HEK293 (cell line): ENCODE measurements around the gene CAB39.

Source experiments
- CTCF ChIA-PET: fragments of 350-600 bp; formaldehyde crosslinking; extraction: SDS; loops from one replicate; lab custom pipeline; 2021; ENCODE audit warnings: antibody characterized with exemption; lab: Yijun Ruan, JAX
- POLR2A ChIA-PET: fragments of 300-600 bp; formaldehyde crosslinking; extraction: SDS; loops from one replicate; lab custom pipeline; 2020; ENCODE audit warnings: antibody characterized with exemption, inconsistent platforms; lab: Yijun Ruan, JAX
- H3K27ac ChIP-seq: fragments of 200-500 bp; sonication (Bioruptor generic); 2 replicates; pipeline ENCODE4 v1.5.1; 2014; ENCODE audit warnings: low read depth, low read length, control low read depth, inconsistent platforms; ENCODE audit errors: extremely low read depth
- H3K36me3 ChIP-seq, 2 experiments: fragments of 200-500 bp in 1 of 2; sonication (Bioruptor generic) in 1 of 2; 1 replicate in 1 of 2; 2 replicates in 1 of 2; pipeline ENCODE4 v1.5.1; 2014 to 2017; ENCODE audit warnings: inconsistent platforms in 2 of 2, low read length in 2 of 2; ENCODE audit not compliant: control insufficient read depth in 2 of 2, insufficient read depth in 1 of 2
- H3K4me1 ChIP-seq: fragments of 200-500 bp; sonication (Bioruptor generic); 2 replicates; pipeline ENCODE4 v1.5.1; 2014; ENCODE audit warnings: mild to moderate bottlenecking, low read length, inconsistent platforms; ENCODE audit not compliant: control insufficient read depth, insufficient read depth
- H3K4me3 ChIP-seq: 2 replicates; pipeline ENCODE4 v1.5.1; 2011; ENCODE audit warnings: low read depth, mild to moderate bottlenecking, control low read depth, low read length, moderate library complexity
- H3K9me3 ChIP-seq: fragments of 200-500 bp; sonication (Bioruptor generic); 2 replicates; pipeline ENCODE4 v1.5.1; 2014; ENCODE audit warnings: low read depth, low read length, inconsistent platforms; ENCODE audit not compliant: control insufficient read depth, insufficient read depth
- IKZF3 ChIP-seq: fragments of 450-650 bp; IDR thresholded peaks from 2 replicates; pipeline ENCODE4 v1.5.0; 2018; ENCODE audit warnings: missing biosample characterization, mild to moderate bottlenecking, missing genetic modification characterization, moderate library complexity
- KLF10 ChIP-seq: fragments of 450-650 bp; IDR thresholded peaks from 2 replicates; pipeline ENCODE4 v1.5.1; 2018; ENCODE audit warnings: missing biosample characterization, mild to moderate bottlenecking, missing genetic modification characterization
- PBX3 ChIP-seq: sonication (generic); formaldehyde crosslinking; IDR thresholded peaks from 2 replicates; pipeline ENCODE4 v1.8.1; 2022; ENCODE audit warnings: mild to moderate bottlenecking, moderate library complexity, missing genetic modification reagents
- REPIN1 ChIP-seq: fragments of 450-650 bp; formaldehyde crosslinking; IDR thresholded peaks from 2 replicates; pipeline ENCODE4 v1.5.1; 2017; ENCODE audit warnings: missing biosample characterization, missing genetic modification characterization, low read depth
- SP3 ChIP-seq: fragments of 450-650 bp; formaldehyde crosslinking; IDR thresholded peaks from 2 replicates; pipeline ENCODE4 v1.5.1; 2016; ENCODE audit warnings: missing biosample characterization, missing genetic modification characterization
- SP7 ChIP-seq: fragments of 450-650 bp; formaldehyde crosslinking; IDR thresholded peaks from 2 replicates; pipeline ENCODE4 v1.5.1; 2016; ENCODE audit warnings: missing biosample characterization, missing genetic modification characterization
- TCF7L2 ChIP-seq: IDR thresholded peaks from 2 replicates; pipeline ENCODE4 v1.6.1; 2011; ENCODE audit warnings: low read depth, mild to moderate bottlenecking, inconsistent platforms, low read length, moderate library complexity, borderline replicate concordance
- ZBTB26 ChIP-seq: fragments of 450-650 bp; formaldehyde crosslinking; optimal IDR thresholded peaks from 2 replicates; pipeline ENCODE3; 2016; ENCODE audit warnings: missing biosample characterization, mild to moderate bottlenecking, missing genetic modification characterization
- ZEB2 ChIP-seq: fragments of 450-650 bp; formaldehyde crosslinking; IDR thresholded peaks from 2 replicates; pipeline ENCODE4 v1.5.1; 2016; ENCODE audit warnings: missing biosample characterization, missing genetic modification characterization
- ZFHX2 ChIP-seq: fragments of 450-650 bp; formaldehyde crosslinking; conservative IDR thresholded peaks from 2 replicates; pipeline ENCODE4 v1.5.1; 2016; ENCODE audit warnings: missing biosample characterization, missing genetic modification characterization
- ZNF169 ChIP-seq: fragments of 450-650 bp; formaldehyde crosslinking; IDR thresholded peaks from 2 replicates; pipeline ENCODE4 v1.5.1; 2016; ENCODE audit warnings: missing biosample characterization, missing genetic modification characterization
- ZNF2 ChIP-seq: fragments of 450-650 bp; formaldehyde crosslinking; IDR thresholded peaks from 2 replicates; pipeline ENCODE4 v1.5.1; 2016; ENCODE audit warnings: missing biosample characterization, missing genetic modification characterization
- ZNF266 ChIP-seq: fragments of 450-650 bp; formaldehyde crosslinking; IDR thresholded peaks from 2 replicates; pipeline ENCODE4 v1.5.1; 2016; ENCODE audit warnings: missing biosample characterization, missing genetic modification characterization, low read depth
- ZNF302 ChIP-seq: fragments of 450-650 bp; formaldehyde crosslinking; IDR thresholded peaks from 2 replicates; pipeline ENCODE4 v1.5.1; 2016; ENCODE audit warnings: missing biosample characterization, missing genetic modification characterization, low read depth
- ZNF366 ChIP-seq: fragments of 450-650 bp; formaldehyde crosslinking; conservative IDR thresholded peaks from 2 replicates; pipeline ENCODE4 v1.5.1; 2016; ENCODE audit warnings: missing biosample characterization, missing genetic modification characterization
- ZNF391 ChIP-seq: fragments of 450-650 bp; formaldehyde crosslinking; IDR thresholded peaks from 2 replicates; pipeline ENCODE4 v1.5.1; 2016; ENCODE audit warnings: low read depth, missing biosample characterization, missing genetic modification characterization, borderline replicate concordance
- ZNF518A ChIP-seq: fragments of 450-650 bp; formaldehyde crosslinking; conservative IDR thresholded peaks from 2 replicates; pipeline ENCODE4 v1.5.1; 2016; ENCODE audit warnings: low read depth, missing biosample characterization, missing genetic modification characterization
- ZNF548 ChIP-seq: fragments of 450-650 bp; formaldehyde crosslinking; IDR thresholded peaks from 2 replicates; pipeline ENCODE4 v1.5.1; 2016; ENCODE audit warnings: missing biosample characterization, missing genetic modification characterization
- ZNF596 ChIP-seq: fragments of 450-650 bp; IDR thresholded peaks from 2 replicates; pipeline ENCODE4 v1.5.0; 2018; ENCODE audit warnings: missing biosample characterization, mild to moderate bottlenecking, missing genetic modification characterization, moderate library complexity
- ZXDB ChIP-seq: fragments of 450-650 bp; formaldehyde crosslinking; IDR thresholded peaks from 2 replicates; pipeline ENCODE4 v1.5.1; 2016; ENCODE audit warnings: missing biosample characterization, missing genetic modification characterization
- TF ChIP-seq, protein P1 (sequence below): fragments of 450-650 bp; formaldehyde crosslinking; IDR thresholded peaks from 2 replicates; pipeline ENCODE4 v1.5.1; 2016; ENCODE audit warnings: missing biosample characterization, missing genetic modification characterization
- TF ChIP-seq, protein P2 (sequence below): fragments of 450-650 bp; formaldehyde crosslinking; IDR thresholded peaks from 2 replicates; pipeline ENCODE4 v1.5.1; 2016; ENCODE audit warnings: missing biosample characterization, missing genetic modification characterization

Gene CAB39

DNA sequence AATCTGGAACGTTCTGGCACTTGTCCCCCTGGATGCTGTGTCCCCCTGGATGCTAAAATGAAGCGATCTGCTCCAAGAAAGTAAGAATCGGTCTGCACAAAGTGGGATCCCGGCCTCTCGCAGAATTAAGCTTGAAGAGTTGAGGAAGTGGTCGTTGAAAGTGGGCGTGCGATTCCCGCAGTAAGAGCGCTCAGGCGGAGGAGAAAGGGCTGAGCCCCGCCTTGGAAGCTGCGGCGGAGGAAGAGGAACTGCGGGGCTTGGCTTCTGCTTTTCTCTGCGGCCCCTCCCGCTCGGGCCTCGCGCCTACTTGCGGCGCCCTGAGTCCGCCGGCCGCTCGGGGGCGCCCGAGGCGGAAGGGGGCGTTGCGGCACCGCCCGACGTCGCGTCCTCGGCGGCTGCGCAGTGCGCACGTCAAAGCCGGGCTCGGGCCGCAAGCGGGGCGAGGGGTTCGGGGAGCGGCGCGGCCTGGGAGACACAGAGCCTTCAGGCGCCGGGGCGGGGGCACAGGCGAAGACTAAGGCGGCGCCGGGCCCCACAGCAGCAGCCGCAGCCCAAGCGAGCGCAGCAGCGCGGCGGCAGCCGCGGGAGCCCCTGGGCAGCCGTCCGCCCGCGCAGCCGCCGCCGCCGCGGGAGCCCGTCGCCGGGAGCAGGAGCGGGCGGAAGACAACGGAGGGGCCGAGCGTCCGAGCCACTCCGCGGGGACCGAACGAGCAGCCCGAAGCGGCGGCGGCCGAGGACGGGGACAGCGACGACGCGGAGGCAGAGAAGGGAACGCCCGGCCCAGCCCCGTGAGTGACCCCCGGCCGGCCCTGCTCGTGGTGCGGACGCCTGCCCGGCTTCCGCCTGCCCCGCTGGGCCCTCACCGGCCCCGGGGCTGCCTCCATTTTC, at the start of gene CAB39:
CAB39 (plus strand) TSS at position 400 of the 888 bp plus-strand sequence. CDS start 47,160 bp downstream, outside the sequence.
- H3K4me1 ChIP-seq, result peaks cover 3% of the 10 kb centered on the region; the same call in 1 of the 2 replicates
- CTCF ChIA-PET, result interaction anchor here (0.9 to 2.3 kb wide), 7 partner anchors 10 to 871 kb away, joined by 3 to 14 read pairs (median 4); no protein-coding TSS in a partner anchor
- H3K27ac ChIP-seq, result peak within 1 kb of the TSS; percentile 84
- peaks cover 4 to 8% of the 10 kb centered on the region in 2 experiments; a peak in 2 of 3 replicates for H3K36me3 ChIP-seq
- no peaks in the 10 kb centered on the region for H3K9me3 ChIP-seq
- POLR2A ChIA-PET, result interaction anchor here (1.0 kb wide), 1 partner anchor 28 kb away, joined by 3 read pairs; no protein-coding TSS in a partner anchor
- H3K4me3 ChIP-seq, result peak within 1 kb of the TSS; percentile 87
- TF ChIP-seq ZNF518A (tag by site-specific recombination), result no peak
- TF ChIP-seq ZNF391 (tag by site-specific recombination), result no peak
- TF ChIP-seq, protein P1, sequence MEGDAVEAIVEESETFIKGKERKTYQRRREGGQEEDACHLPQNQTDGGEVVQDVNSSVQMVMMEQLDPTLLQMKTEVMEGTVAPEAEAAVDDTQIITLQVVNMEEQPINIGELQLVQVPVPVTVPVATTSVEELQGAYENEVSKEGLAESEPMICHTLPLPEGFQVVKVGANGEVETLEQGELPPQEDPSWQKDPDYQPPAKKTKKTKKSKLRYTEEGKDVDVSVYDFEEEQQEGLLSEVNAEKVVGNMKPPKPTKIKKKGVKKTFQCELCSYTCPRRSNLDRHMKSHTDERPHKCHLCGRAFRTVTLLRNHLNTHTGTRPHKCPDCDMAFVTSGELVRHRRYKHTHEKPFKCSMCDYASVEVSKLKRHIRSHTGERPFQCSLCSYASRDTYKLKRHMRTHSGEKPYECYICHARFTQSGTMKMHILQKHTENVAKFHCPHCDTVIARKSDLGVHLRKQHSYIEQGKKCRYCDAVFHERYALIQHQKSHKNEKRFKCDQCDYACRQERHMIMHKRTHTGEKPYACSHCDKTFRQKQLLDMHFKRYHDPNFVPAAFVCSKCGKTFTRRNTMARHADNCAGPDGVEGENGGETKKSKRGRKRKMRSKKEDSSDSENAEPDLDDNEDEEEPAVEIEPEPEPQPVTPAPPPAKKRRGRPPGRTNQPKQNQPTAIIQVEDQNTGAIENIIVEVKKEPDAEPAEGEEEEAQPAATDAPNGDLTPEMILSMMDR (tag by site-specific recombination), result peak; percentile 68
- no peak for TF ChIP-seq ZNF302 (tag by site-specific recombination)
- no peak for TF ChIP-seq TCF7L2
- TF ChIP-seq ZNF169 (tag by site-specific recombination), result no peak
- no peak for TF ChIP-seq REPIN1
- TF ChIP-seq ZNF266, result no peak
- peak; percentile 83 for TF ChIP-seq PBX3
- peak; percentile 36; the same call in 1 of the 2 replicates for TF ChIP-seq KLF10
- TF ChIP-seq ZNF596 (tag by site-specific recombination), result no peak
- no peak for TF ChIP-seq ZEB2 (tag by site-specific recombination)
- TF ChIP-seq, protein P2, sequence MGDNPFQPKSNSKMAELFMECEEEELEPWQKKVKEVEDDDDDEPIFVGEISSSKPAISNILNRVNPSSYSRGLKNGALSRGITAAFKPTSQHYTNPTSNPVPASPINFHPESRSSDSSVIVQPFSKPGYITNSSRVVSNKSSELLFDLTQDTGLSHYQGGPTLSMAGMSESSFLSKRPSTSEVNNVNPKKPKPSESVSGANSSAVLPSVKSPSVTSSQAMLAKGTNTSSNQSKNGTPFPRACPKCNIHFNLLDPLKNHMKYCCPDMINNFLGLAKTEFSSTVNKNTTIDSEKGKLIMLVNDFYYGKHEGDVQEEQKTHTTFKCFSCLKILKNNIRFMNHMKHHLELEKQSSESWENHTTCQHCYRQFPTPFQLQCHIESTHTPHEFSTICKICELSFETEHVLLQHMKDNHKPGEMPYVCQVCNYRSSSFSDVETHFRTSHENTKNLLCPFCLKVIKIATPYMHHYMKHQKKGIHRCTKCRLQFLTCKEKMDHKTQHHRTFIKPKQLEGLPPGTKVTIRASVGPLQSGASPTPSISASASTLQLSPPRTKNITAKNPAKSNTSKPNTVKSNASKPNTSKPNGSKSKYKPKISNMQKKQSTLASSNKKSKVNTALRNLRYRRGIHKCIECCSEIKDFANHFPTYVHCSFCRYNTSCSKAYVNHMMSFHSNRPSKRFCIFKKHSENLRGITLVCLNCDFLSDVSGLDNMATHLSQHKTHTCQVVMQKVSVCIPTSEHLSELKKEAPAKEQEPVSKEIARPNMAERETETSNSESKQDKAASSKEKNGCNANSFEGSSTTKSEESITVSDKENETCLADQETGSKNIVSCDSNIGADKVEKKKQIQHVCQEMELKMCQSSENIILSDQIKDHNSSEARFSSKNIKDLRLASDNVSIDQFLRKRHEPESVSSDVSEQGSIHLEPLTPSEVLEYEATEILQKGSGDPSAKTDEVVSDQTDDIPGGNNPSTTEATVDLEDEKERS (tag by site-specific recombination), result no peak
- peak; percentile 34; the same call in 1 of the 2 replicates for TF ChIP-seq SP7 (tag by site-specific recombination)
- TF ChIP-seq ZXDB, result peak; percentile 47; the same call in 1 of the 2 replicates
- TF ChIP-seq ZNF2 (tag by site-specific recombination), result 0 out of 2 replicates have a peak, but pooled peaks have one; percentile 34
- TF ChIP-seq ZFHX2 (tag by site-specific recombination), result peak; percentile 58
- peak; percentile 22; the same call in 1 of the 2 replicates for TF ChIP-seq IKZF3 (tag by site-specific recombination)
- TF ChIP-seq ZNF366 (tag by site-specific recombination), result peak; percentile 50; the same call in 1 of the 2 replicates
- TF ChIP-seq ZNF548 (tag by site-specific recombination), result no peak
- TF ChIP-seq ZBTB26, result peak; percentile 33
- peak; percentile 42 for TF ChIP-seq SP3 (tag by site-specific recombination)
